Glutamatergic neuron (in vitro differentiated cells): ENCODE data around the gene BEAN1. TPM values are rescaled to one million over a fixed set of nuclear protein-coding genes. Genes with fewer than 3 reads are reported as not detected.

ENCODE experiments used
- DNase-seq: peaks from one replicate; pipeline ENCODE4 v3.0.0; 2022
- H3K27ac Mint-ChIP-seq: one replicate; pipeline ENCODE4 v1.8.0; 2020; ENCODE audit warnings: mild to moderate bottlenecking, mixed read lengths, inconsistent platforms; ENCODE audit not compliant: unreplicated experiment
- H3K27me3 Mint-ChIP-seq: one replicate; pipeline ENCODE4 v1.8.0; 2020; ENCODE audit warnings: mild to moderate bottlenecking, moderate library complexity, mixed read lengths, inconsistent platforms; ENCODE audit not compliant: unreplicated experiment
- H3K36me3 Mint-ChIP-seq: one replicate; pipeline ENCODE4 v1.8.0; 2020; ENCODE audit warnings: mild to moderate bottlenecking, mixed read lengths, inconsistent platforms; ENCODE audit not compliant: unreplicated experiment
- H3K4me1 Mint-ChIP-seq: one replicate; pipeline ENCODE4 v1.8.0; 2020; ENCODE audit warnings: mild to moderate bottlenecking, low read depth, mixed read lengths, inconsistent platforms; ENCODE audit not compliant: unreplicated experiment
- H3K4me3 Mint-ChIP-seq: one replicate; pipeline ENCODE4 v1.8.0; 2020; ENCODE audit warnings: mild to moderate bottlenecking, mixed read lengths, inconsistent platforms; ENCODE audit not compliant: unreplicated experiment
- H3K9me3 Mint-ChIP-seq: one replicate; pipeline ENCODE4 v1.8.0; 2020; ENCODE audit warnings: mild to moderate bottlenecking, moderate library complexity, mixed read lengths, inconsistent platforms; ENCODE audit not compliant: unreplicated experiment
- total RNA-seq: library from RNA; stranded (reverse); fragmentation: NEBNext Ultra II Directional; extraction: Animal tissue kit (Norgen Biotek cat#: 25700); gene quantifications from one replicate; pipeline ENCODE4 v1.2.1, GENCODE V29; 2021; ENCODE audit not compliant: unreplicated experiment
- TF ChIP-seq, protein P1 (sequence below): fragments of 200-600 bp; sonication (generic); IDR thresholded peaks from one replicate; pipeline ENCODE4 v1.5.0; 2021; ENCODE audit not compliant: partially characterized antibody, unreplicated experiment

Gene BEAN1
- total RNA-seq, 1 donor from 2014 or later = 1.8 TPM

- peaks cover 7% of the 10 kb centered on the region for H3K4me1 Mint-ChIP-seq
- peaks cover 6% of the 10 kb centered on the region for H3K27me3 Mint-ChIP-seq
- H3K27ac Mint-ChIP-seq = no peak overlapping the region
- H3K36me3 Mint-ChIP-seq = peaks cover 6% of the 10 kb centered on the region
- peaks cover 7% of the 10 kb centered on the region for H3K9me3 Mint-ChIP-seq
- no peak overlapping the region for H3K4me3 Mint-ChIP-seq
- DNase-seq = no peak
- TF ChIP-seq, protein P1, sequence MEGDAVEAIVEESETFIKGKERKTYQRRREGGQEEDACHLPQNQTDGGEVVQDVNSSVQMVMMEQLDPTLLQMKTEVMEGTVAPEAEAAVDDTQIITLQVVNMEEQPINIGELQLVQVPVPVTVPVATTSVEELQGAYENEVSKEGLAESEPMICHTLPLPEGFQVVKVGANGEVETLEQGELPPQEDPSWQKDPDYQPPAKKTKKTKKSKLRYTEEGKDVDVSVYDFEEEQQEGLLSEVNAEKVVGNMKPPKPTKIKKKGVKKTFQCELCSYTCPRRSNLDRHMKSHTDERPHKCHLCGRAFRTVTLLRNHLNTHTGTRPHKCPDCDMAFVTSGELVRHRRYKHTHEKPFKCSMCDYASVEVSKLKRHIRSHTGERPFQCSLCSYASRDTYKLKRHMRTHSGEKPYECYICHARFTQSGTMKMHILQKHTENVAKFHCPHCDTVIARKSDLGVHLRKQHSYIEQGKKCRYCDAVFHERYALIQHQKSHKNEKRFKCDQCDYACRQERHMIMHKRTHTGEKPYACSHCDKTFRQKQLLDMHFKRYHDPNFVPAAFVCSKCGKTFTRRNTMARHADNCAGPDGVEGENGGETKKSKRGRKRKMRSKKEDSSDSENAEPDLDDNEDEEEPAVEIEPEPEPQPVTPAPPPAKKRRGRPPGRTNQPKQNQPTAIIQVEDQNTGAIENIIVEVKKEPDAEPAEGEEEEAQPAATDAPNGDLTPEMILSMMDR = no peak
Measured at GRCh38 chr16:66380421-66380820, 46.7 kb upstream of the BEAN1 start.

DNA sequence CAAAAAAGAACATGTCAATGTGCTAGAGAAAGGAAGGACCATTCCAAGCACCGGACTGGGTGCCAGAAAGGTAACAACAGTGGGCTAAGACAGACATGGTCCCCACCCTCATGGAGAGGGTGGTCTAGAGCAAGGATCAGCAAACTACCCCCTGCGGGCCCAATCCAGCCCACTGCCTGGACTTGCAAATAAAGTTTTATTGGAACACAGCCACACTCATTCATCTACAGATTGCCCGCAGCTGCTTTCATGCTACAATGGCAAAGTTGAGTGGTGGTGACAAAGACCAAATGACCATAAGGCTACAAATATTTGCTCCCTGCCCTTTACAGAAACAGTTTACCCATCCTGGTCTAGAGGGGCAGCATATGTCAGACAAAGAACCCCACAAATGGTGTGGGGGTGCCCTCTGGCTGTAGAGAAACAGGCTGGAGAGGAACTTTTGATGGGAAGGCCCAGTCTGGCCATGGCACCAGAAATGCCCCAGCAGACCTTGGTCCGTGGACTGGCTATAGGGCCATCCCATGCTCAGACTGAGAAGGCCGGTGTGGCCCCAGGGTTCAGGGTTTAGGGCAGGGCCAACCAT lies 45.4 kb upstream of the BEAN1 start:
- Mint-ChIP-seq H3K36me3 (peaks cover 6% of the 10 kb centered on the region), H3K4me1 (peaks cover 3% of the 10 kb centered on the region), H3K27ac (no peak overlapping the region), H3K4me3 (no peak overlapping the region), H3K9me3 (peaks cover 7% of the 10 kb centered on the region), H3K27me3 (peaks cover 6% of the 10 kb centered on the region)
- no peak for DNase-seq
- TF ChIP-seq, protein P1 = no peak

GRCh38 chr16:66382171-66382965 lies 44.7 kb upstream of the BEAN1 start:
- DNase-seq = no peak
- peaks cover 6% of the 10 kb centered on the region for H3K36me3 Mint-ChIP-seq
- peaks cover 7% of the 10 kb centered on the region for H3K9me3 Mint-ChIP-seq
- peaks cover 1% of the 10 kb centered on the region for H3K4me1 Mint-ChIP-seq
- peaks cover 8% of the 10 kb centered on the region for H3K27me3 Mint-ChIP-seq
- H3K27ac Mint-ChIP-seq = no peak overlapping the region
- H3K4me3 Mint-ChIP-seq = no peak overlapping the region
- TF ChIP-seq, protein P1 = no peak

DNA sequence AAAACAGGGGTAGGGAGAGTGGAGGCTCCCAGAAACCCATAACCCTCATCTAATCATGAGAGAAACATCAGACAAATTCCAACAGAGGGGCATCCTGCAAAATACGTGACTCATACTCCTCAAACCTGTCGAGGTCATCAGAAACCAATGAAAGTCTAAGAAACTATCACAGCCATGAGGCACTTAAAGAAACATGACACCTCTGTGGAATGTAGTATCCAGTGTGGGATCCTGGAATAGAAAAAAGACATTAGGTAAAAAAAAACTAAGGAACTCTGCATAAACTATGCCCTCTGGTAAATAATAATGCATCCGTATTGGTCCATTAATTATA lies 44.2 kb upstream of the BEAN1 start:
- peaks cover 6% of the 10 kb centered on the region for H3K36me3 Mint-ChIP-seq
- H3K4me3 Mint-ChIP-seq = no peak overlapping the region
- no peak for DNase-seq
- no peak overlapping the region for H3K27ac Mint-ChIP-seq
- peaks cover 8% of the 10 kb centered on the region for H3K27me3 Mint-ChIP-seq
- TF ChIP-seq, protein P1 = no peak
- H3K4me1 Mint-ChIP-seq = peaks cover 1% of the 10 kb centered on the region
- H3K9me3 Mint-ChIP-seq = peaks cover 7% of the 10 kb centered on the region

DNA sequence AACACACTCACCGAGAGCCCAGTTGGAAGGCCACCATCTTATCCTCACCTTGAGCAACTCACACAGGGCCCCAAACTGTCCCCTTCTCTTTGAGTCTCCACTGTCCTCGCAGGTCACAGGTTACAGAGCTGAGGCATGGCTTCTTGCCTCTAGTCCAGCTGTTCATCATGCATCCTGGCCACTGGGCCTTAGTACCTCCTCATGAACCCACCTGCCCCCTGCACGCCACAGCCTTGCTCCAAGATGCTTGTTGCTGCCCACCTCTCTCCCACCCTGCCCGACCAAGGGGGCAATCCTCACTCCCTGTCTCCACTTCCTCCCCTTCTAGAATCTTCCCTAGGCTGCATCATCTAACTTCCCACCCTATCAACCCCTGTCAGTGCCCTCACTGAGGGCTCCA lies 43.5 kb upstream of the BEAN1 start:
- Mint-ChIP-seq H3K36me3 (peaks cover 10% of the 10 kb centered on the region), H3K4me1 (peaks cover 1% of the 10 kb centered on the region), H3K4me3 (no peak overlapping the region), H3K27me3 (peaks cover 8% of the 10 kb centered on the region), H3K27ac (no peak overlapping the region), H3K9me3 (peaks cover 4% of the 10 kb centered on the region)
- DNase-seq = no peak
- TF ChIP-seq, protein P1 = no peak
